ENCODE measurements around the gene ACR.

The ACR gene

DNA sequence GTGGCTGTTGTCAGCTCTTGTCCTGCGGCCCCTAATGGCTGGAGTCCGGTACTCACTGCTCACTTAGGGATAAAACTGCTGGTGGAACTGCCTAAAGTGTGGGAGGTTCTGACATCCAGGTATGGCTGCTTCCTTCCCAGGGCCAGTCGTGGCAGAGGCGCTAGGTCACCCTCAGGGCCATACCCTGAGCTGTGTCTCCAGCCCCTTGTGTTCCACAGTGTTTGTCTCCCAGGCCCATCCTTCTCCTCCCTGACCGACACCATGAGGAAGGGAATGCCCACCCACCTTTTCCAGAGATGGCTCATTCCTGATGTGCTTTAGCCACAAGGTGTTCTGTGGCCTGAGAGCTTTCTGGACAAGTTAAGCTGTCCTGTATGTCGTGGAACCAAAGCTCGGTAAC, 12.4 kb upstream of the ACR start:
- DNase-seq = no peak
- Histone ChIP-seq H3K9me3 (ENCODE audit: control insufficient read depth, low read length) (no peaks in the 10 kb centered on the region), H3K27ac (ENCODE audit: insufficient read depth, low read length, poor library complexity, severe bottlenecking) (no peak overlapping the region), H3K4me1 (ENCODE audit: control insufficient read depth, insufficient read depth, low read length, poor library complexity, severe bottlenecking) (no peaks in the 10 kb centered on the region), H3K4me3 (ENCODE audit: insufficient read depth, low read depth, low read length, poor library complexity, severe bottlenecking) (no peak overlapping the region), H3K36me3 (ENCODE audit: control insufficient read depth, insufficient read depth, low read length) (no peaks in the 10 kb centered on the region), H3K27me3 (replicated peaks; ENCODE audit: control insufficient read depth, insufficient read depth, low read length, poor library complexity, severe bottlenecking) (no peaks in the 10 kb centered on the region)

DNA sequence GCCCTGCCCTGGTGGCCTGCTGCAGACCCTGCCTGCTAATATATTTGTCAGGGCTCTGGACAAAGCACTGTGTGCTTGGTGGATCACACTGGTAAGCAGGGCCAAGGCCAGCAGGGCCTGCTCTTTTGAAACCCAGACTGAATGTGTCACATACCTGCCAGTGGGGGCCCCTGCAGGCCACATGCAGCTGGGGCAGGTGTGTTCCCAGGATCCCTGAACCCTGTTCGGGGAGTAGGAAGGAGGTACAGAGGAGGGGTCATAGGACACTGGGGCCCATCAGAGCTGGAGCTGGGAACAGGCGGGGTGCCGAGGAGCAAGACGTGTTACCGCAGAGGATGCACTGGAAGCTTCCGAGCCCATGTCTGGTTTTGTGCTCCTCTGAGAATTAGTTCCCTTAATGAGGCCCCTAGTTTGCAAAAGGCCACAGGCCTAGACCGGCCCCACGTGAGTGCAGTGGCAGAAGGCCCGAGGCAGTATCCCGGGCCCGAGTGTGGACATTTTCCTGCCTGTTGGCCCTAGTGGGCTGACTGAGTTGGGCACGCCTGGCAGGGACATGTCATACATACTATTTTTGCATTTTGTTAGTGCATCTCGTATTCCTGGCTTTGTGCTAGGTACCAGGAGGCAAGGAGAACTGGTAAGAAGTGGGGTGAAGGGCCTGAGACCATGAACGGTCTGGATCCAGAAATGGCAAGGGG, 11.2 kb upstream of the ACR start:
- no peaks in the 10 kb centered on the region for H3K36me3 ChIP-seq (ENCODE audit: control insufficient read depth, insufficient read depth, low read length)
- H3K27ac ChIP-seq (ENCODE audit: insufficient read depth, low read length, poor library complexity, severe bottlenecking) = no peak overlapping the region
- H3K4me3 ChIP-seq (ENCODE audit: insufficient read depth, low read depth, low read length, poor library complexity, severe bottlenecking) = no peak overlapping the region
- no peak for DNase-seq
- H3K27me3 ChIP-seq (replicated peaks; ENCODE audit: control insufficient read depth, insufficient read depth, low read length, poor library complexity, severe bottlenecking) = no peaks in the 10 kb centered on the region
- H3K4me1 ChIP-seq (ENCODE audit: control insufficient read depth, insufficient read depth, low read length, poor library complexity, severe bottlenecking) = no peaks in the 10 kb centered on the region
- H3K9me3 ChIP-seq (ENCODE audit: control insufficient read depth, low read length) = no peaks in the 10 kb centered on the region

DNA sequence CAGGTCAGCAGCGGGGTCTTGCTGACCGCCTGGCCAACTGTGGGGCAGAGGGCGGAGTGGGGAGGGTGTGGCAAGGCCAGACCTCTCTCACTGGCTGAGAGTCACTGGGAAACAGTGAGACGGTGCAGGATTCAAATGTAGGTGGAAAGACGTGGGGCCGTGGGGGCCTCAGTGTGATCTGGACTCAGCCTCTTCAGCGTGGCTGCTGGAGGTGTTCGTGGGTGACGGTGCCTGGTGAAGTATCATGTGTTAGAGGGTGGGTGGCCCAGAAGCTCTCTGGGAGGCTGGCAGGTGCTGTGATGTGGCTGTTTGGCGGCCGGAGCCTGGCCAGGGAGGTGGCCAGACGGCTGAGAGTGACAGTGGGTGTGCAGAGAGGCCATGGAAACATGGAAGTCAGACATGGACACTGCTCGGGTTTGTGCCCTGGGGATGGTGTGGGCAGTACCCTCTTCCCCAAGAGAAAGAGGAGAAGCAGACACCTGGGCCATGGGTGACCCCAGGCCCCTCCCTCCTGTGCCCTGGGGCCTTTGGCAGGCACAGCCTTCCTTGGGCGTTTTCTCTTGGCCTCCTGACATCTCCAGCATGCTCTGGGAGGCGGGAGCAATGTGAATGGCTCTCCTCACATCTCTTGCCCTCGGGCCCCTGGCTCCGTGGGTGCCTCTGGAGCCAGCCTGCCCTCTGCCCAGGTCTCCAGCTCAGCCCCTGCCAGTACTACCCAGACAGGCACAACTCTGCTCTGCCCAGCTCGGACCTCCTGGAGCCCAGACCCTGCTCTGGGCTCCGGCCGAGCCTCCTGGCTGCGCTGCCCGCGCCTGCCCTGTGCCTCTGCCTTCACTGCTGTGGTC, 10.1 kb upstream of the ACR start:
- no peak for DNase-seq
- Histone ChIP-seq H3K27me3 (replicated peaks; ENCODE audit: control insufficient read depth, insufficient read depth, low read length, poor library complexity, severe bottlenecking) (no peaks in the 10 kb centered on the region), H3K4me1 (ENCODE audit: control insufficient read depth, insufficient read depth, low read length, poor library complexity, severe bottlenecking) (peaks cover 3% of the 10 kb centered on the region), H3K36me3 (ENCODE audit: control insufficient read depth, insufficient read depth, low read length) (no peaks in the 10 kb centered on the region), H3K27ac (ENCODE audit: insufficient read depth, low read length, poor library complexity, severe bottlenecking) (no peak overlapping the region), H3K4me3 (ENCODE audit: insufficient read depth, low read depth, low read length, poor library complexity, severe bottlenecking) (no peak overlapping the region), H3K9me3 (ENCODE audit: control insufficient read depth, low read length) (no peaks in the 10 kb centered on the region)

DNA sequence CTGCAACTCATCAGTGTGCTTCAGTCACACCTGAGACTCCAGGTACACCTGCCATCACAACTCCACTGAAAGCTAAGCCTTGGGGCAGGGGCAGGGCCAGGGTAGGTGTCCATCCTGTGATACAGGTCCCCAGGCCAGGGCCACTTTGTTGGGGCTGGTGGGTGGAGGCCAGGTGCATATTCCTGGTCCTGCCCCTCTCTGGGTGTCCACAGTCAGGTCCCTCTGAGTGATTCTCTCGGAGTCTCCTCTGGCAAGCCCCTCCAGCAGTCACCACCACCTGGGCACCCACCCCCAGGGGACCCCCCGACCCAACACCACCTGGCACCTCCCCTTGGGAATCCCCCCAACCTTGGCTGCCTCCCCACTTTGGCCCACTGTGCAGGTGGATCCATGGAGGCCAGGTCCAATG, 9.5 kb upstream of the ACR start:
- H3K9me3 ChIP-seq (ENCODE audit: control insufficient read depth, low read length) = no peaks in the 10 kb centered on the region

DNA sequence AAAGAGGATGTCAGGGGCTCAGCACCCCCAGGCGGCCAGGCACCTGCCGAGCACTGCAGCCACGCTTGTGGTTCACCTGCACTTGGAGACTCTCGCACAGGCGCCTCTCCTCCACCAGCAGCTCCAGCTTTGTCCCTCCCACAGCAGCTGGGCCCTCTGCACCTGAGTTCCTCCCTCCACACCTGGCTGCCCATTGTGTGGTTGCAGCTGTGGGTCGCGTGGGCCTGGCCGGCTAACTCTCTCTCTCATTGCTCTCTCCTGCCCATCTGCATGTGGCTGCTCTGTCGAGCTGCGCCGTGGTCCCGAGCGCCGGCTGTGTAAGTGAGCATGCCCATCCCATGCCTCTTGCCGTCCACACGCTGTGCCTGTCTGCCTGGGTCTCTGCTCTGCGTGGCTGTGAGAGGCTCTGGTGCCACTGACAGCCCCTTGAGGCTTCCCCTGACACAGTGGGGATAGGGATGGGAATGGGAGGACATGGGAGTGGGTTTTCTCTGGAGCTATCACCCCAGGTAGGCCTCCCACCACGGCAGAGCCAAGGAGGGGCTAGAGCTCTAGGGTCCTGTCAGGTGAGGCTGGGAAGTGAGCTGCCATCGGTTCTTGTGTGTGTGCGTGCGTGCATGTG, 8.5 kb upstream of the ACR start:
- Histone ChIP-seq H3K9me3 (ENCODE audit: control insufficient read depth, low read length) (no peaks in the 10 kb centered on the region), H3K4me3 (ENCODE audit: insufficient read depth, low read depth, low read length, poor library complexity, severe bottlenecking) (no peak overlapping the region), H3K4me1 (ENCODE audit: control insufficient read depth, insufficient read depth, low read length, poor library complexity, severe bottlenecking) (peaks cover 3% of the 10 kb centered on the region), H3K27ac (ENCODE audit: insufficient read depth, low read length, poor library complexity, severe bottlenecking) (no peak overlapping the region), H3K27me3 (replicated peaks; ENCODE audit: control insufficient read depth, insufficient read depth, low read length, poor library complexity, severe bottlenecking) (no peaks in the 10 kb centered on the region), H3K36me3 (ENCODE audit: control insufficient read depth, insufficient read depth, low read length) (no peaks in the 10 kb centered on the region)
- no peak for DNase-seq

More for the DNA sequence above, 9.5 kb upstream of the ACR start:
- Histone ChIP-seq H3K36me3 (ENCODE audit: control insufficient read depth, insufficient read depth, low read length) (no peaks in the 10 kb centered on the region), H3K27ac (ENCODE audit: insufficient read depth, low read length, poor library complexity, severe bottlenecking) (no peak overlapping the region), H3K27me3 (replicated peaks; ENCODE audit: control insufficient read depth, insufficient read depth, low read length, poor library complexity, severe bottlenecking) (no peaks in the 10 kb centered on the region), H3K4me1 (ENCODE audit: control insufficient read depth, insufficient read depth, low read length, poor library complexity, severe bottlenecking) (peaks cover 3% of the 10 kb centered on the region), H3K4me3 (ENCODE audit: insufficient read depth, low read depth, low read length, poor library complexity, severe bottlenecking) (no peak overlapping the region)
- DNase-seq = no peak

DNA sequence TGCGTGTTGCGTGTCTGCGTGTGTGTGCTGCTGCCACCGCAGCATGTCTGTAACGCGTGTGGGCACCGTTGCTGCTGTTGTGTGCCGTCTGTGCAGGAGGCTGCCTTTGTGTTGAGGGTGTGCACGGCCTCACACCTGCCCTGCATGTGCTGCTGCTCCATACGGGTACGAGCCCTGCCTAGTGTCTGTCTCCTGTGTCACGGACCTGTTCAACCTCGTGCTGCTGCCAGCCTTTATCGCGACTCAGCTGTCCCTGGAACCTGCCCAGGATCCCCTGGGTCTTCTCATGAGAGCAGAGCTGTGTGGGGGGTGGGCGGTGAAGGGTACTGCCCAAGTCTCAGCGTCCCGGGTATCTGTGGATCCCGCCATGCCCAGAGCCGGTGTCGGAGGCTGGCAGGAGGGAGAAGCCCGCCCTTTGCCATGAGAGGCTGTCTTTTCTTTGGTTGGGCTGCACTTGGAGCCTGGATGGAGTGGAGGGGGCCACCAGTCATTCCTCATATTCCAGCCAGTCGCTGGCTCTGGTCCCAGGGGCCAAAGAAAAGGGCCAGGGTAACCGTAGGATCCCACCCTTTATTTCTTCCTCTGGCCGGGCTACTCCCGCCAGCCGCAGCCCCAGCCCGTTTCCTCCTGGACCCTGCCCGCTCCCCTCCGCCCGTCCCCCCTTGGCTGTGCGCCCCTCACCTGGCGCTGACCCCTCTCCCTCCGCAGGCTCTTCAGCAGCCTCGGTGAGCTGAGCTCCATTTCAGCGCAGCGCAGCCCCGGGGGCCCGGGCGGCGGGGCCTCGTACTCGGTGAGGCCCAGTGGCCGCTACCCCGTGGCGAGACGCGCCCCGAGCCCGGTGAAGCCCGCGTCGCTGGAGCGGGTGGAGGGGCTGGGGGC, 7.8 kb upstream of the ACR start:
- Histone ChIP-seq H3K27ac (ENCODE audit: insufficient read depth, low read length, poor library complexity, severe bottlenecking) (no peak overlapping the region), H3K4me3 (ENCODE audit: insufficient read depth, low read depth, low read length, poor library complexity, severe bottlenecking) (no peak overlapping the region), H3K36me3 (ENCODE audit: control insufficient read depth, insufficient read depth, low read length) (no peaks in the 10 kb centered on the region), H3K9me3 (ENCODE audit: control insufficient read depth, low read length) (no peaks in the 10 kb centered on the region), H3K27me3 (replicated peaks; ENCODE audit: control insufficient read depth, insufficient read depth, low read length, poor library complexity, severe bottlenecking) (no peaks in the 10 kb centered on the region), H3K4me1 (ENCODE audit: control insufficient read depth, insufficient read depth, low read length, poor library complexity, severe bottlenecking) (peaks cover 3% of the 10 kb centered on the region)
- DNase-seq = no peak

DNA sequence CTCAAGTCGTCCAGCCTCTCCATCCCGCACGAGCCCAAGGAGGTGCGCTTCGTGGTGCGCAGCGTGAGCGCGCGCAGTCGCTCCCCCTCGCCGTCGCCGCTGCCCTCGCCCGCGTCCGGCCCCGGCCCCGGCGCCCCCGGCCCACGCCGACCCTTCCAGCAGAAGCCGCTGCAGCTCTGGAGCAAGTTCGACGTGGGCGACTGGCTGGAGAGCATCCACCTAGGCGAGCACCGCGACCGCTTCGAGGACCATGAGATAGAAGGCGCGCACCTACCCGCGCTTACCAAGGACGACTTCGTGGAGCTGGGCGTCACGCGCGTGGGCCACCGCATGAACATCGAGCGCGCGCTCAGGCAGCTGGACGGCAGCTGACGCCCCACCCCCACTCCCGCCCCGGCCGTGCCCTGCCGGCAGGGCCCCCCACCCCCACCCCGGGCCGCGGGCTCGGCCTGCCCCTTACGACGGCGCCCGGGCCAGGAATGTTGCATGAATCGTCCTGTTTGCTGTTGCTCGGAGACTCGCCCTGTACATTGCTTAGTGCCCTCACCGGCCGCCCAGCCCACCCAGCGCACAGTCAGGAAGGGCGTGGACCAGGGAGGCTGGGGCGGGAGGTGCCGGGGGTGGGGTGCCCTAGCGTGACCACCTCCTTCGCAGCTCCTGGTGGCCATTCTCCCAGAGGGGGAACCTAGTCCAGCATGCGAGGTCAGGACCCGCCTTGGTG, 6.9 kb upstream of the ACR start:
- Histone ChIP-seq H3K27me3 (replicated peaks; ENCODE audit: control insufficient read depth, insufficient read depth, low read length, poor library complexity, severe bottlenecking) (no peaks in the 10 kb centered on the region), H3K9me3 (ENCODE audit: control insufficient read depth, low read length) (no peaks in the 10 kb centered on the region), H3K36me3 (ENCODE audit: control insufficient read depth, insufficient read depth, low read length) (no peaks in the 10 kb centered on the region), H3K4me1 (ENCODE audit: control insufficient read depth, insufficient read depth, low read length, poor library complexity, severe bottlenecking) (peaks cover 3% of the 10 kb centered on the region), H3K27ac (ENCODE audit: insufficient read depth, low read length, poor library complexity, severe bottlenecking) (no peak overlapping the region), H3K4me3 (ENCODE audit: insufficient read depth, low read depth, low read length, poor library complexity, severe bottlenecking) (no peak overlapping the region)
- DNase-seq = no peak

DNA sequence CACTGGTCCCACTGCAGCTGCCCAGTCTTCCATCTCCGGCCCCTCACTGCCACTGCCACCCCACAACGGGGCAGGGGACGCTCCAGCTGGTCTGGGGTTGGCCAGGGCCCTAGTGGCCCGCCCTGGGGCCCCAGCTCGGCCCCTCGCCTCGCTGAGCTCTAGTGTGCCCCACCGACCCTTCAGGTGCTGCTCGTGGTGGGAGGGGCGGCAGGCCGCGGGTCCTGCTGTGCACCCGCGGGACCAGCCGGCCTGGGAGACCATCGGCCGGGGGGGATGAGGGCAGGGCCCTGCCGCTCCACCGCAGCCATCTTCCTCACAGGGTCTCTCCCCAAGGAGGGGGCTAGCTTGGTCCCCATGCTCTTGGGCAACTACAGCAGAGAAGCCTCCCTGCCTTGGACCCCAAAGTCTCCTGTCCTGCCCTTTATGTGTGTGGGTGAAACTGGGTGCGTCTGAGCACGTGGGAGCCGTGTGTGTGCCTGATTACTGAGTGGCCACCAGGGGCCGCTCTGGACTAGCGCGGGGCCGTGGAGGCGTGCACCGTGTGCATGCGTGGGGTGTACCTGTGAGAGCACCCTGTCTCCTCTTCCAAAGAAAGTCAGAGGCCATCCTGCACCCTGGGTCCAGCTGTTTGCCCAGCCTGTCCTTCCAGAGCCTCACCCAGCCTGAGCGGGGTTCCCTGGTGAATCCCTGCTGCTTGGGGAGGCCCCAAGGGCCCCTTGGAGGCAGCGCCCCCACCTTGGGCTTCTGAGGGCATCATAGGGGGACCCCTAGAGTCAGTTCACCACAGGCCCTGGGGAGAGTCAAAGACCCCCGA, 6.0 kb upstream of the ACR start:
- H3K27ac ChIP-seq (ENCODE audit: insufficient read depth, low read length, poor library complexity, severe bottlenecking) = no peak overlapping the region
- no peaks in the 10 kb centered on the region for H3K27me3 ChIP-seq (replicated peaks; ENCODE audit: control insufficient read depth, insufficient read depth, low read length, poor library complexity, severe bottlenecking)
- H3K36me3 ChIP-seq (ENCODE audit: control insufficient read depth, insufficient read depth, low read length) = no peaks in the 10 kb centered on the region
- peaks cover 3% of the 10 kb centered on the region for H3K4me1 ChIP-seq (ENCODE audit: control insufficient read depth, insufficient read depth, low read length, poor library complexity, severe bottlenecking)
- H3K9me3 ChIP-seq (ENCODE audit: control insufficient read depth, low read length) = no peaks in the 10 kb centered on the region
- H3K4me3 ChIP-seq (ENCODE audit: insufficient read depth, low read depth, low read length, poor library complexity, severe bottlenecking) = no peak overlapping the region
- DNase-seq = peak; percentile 12 to 36 (median 28)

Data from effector memory CD4-positive, alpha-beta T cell (primary cell).